HK-2 (cell line): Measurements from ENCODE around the gene CEBPB.
"Not testable (repeated sequence)": the region's sequence is repeated elsewhere in the genome, so short reads cannot be mapped to it uniquely, and the experiment has no call there.

Source experiments
- DNase-seq: peaks from one replicate; pipeline ENCODE4 v3.0.0-alpha.2; 2018; ENCODE audit not compliant: unreplicated experiment

Gene CEBPB

GRCh38 chr20:50193199-50193835 is 2.7 kb downstream of the CEBPB start:
- no peak for DNase-seq

GRCh38 chr20:50193836-50194421 is 3.3 kb downstream of the CEBPB start:
- no peak for DNase-seq

- no peak for DNase-seq
Observed at GRCh38 chr20:50194422-50194830, 3.8 kb downstream of the CEBPB start.

- no peak for DNase-seq
Observed at GRCh38 chr20:50194831-50195523, 4.3 kb downstream of the CEBPB start.

- DNase-seq = no peak
Observed at GRCh38 chr20:50195524-50196120, 5.0 kb downstream of the CEBPB start.

- DNase-seq = no peak
Observed at GRCh38 chr20:50196248-50196647, 5.6 kb downstream of the CEBPB start.

GRCh38 chr20:50196896-50197295 is 6.3 kb downstream of the CEBPB start:
- DNase-seq = no peak

GRCh38 chr20:50197463-50198179 is 7.0 kb downstream of the CEBPB start:
- no peak for DNase-seq

GRCh38 chr20:50198180-50198666 is 7.6 kb downstream of the CEBPB start:
- DNase-seq = no peak

GRCh38 chr20:50198716-50199115 is 8.1 kb downstream of the CEBPB start:
- DNase-seq = no peak

GRCh38 chr20:50199703-50200102 is 9.1 kb downstream of the CEBPB start:
- DNase-seq = no peak

- no peak for DNase-seq
Observed at GRCh38 chr20:50200482-50201104, 10.0 kb downstream of the CEBPB start.

- not testable (repeated sequence) for DNase-seq
Observed at GRCh38 chr20:50201710-50202109, 11.1 kb downstream of the CEBPB start.

GRCh38 chr20:50202677-50203076 is 12.0 kb downstream of the CEBPB start:
- DNase-seq = no peak

GRCh38 chr20:50203951-50204937 is 13.6 kb downstream of the CEBPB start:
- DNase-seq = no peak

GRCh38 chr20:50207026-50207425 is 16.4 kb downstream of the CEBPB start:
- DNase-seq = no peak

GRCh38 chr20:50208085-50208491 is 17.5 kb downstream of the CEBPB start:
- no peak for DNase-seq

GRCh38 chr20:50208815-50209214 is 18.2 kb downstream of the CEBPB start:
- not testable (repeated sequence) for DNase-seq

- no peak for DNase-seq
Observed at GRCh38 chr20:50210066-50210619, 19.5 kb downstream of the CEBPB start.

- DNase-seq = no peak
Observed at GRCh38 chr20:50211091-50211490, 20.5 kb downstream of the CEBPB start.
